Measurements from ENCODE around the gene LRPAP1.

GRCh38 chr4:3486541-3487540 is 45.4 kb downstream of the LRPAP1 start:
- TF ChIP-seq, protein P1, sequence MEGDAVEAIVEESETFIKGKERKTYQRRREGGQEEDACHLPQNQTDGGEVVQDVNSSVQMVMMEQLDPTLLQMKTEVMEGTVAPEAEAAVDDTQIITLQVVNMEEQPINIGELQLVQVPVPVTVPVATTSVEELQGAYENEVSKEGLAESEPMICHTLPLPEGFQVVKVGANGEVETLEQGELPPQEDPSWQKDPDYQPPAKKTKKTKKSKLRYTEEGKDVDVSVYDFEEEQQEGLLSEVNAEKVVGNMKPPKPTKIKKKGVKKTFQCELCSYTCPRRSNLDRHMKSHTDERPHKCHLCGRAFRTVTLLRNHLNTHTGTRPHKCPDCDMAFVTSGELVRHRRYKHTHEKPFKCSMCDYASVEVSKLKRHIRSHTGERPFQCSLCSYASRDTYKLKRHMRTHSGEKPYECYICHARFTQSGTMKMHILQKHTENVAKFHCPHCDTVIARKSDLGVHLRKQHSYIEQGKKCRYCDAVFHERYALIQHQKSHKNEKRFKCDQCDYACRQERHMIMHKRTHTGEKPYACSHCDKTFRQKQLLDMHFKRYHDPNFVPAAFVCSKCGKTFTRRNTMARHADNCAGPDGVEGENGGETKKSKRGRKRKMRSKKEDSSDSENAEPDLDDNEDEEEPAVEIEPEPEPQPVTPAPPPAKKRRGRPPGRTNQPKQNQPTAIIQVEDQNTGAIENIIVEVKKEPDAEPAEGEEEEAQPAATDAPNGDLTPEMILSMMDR (conservative IDR thresholded peaks at IDR 0.05 in 1 of 2, IDR thresholded peaks at IDR 0.05 in 1 of 2; ENCODE audit: low read depth in 1 of 2, low read length in 2 of 2) = no peak
- TF ChIP-seq EZH2 (IDR thresholded peaks at IDR 0.05; ENCODE audit: low read length, missing control alignments) = no peak

All from fibroblast of lung (primary cell).